ENCODE results near the gene NHSL1.

DNA sequence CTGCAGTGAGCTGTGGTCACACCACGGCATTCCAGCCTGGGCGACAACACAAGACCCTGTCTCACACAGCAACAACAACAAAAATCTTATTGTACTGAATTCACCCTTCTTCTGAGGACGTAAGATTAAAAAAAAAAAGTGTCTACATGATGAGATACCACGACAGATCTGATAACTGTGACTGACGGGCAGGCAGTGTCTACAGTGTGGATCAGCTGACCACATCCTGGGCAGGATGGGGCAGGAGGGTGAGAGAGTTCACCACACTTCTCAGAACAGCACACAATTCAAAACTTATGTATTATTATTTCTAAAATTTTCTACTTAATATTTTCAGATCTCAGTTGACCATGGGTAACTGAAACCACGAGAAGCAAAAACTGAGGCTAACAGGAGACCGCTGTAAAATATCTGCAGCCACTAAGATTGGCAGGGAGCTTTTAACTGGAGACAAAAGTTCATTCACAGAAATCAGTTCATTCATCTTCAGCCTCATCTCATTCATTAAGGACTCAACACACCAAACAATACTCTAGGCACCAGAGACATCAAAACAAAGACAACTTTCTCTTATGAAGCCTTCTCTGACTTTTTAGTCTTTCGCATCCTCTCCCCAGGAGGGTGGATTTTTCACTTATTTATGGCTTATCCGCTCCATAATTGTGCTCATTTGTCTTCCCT lies 15.7 kb upstream of the NHSL1 start:
- TF ChIP-seq, protein P1, sequence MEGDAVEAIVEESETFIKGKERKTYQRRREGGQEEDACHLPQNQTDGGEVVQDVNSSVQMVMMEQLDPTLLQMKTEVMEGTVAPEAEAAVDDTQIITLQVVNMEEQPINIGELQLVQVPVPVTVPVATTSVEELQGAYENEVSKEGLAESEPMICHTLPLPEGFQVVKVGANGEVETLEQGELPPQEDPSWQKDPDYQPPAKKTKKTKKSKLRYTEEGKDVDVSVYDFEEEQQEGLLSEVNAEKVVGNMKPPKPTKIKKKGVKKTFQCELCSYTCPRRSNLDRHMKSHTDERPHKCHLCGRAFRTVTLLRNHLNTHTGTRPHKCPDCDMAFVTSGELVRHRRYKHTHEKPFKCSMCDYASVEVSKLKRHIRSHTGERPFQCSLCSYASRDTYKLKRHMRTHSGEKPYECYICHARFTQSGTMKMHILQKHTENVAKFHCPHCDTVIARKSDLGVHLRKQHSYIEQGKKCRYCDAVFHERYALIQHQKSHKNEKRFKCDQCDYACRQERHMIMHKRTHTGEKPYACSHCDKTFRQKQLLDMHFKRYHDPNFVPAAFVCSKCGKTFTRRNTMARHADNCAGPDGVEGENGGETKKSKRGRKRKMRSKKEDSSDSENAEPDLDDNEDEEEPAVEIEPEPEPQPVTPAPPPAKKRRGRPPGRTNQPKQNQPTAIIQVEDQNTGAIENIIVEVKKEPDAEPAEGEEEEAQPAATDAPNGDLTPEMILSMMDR (IDR thresholded peaks at IDR 0.05; ENCODE audit: low read length) = no peak
- TF ChIP-seq EZH2 (optimal IDR thresholded peaks at IDR 0.05; ENCODE audit: low read depth, low read length) = no peak
- TF ChIP-seq EZH2phosphoT487 (IDR thresholded peaks at IDR 0.05; ENCODE audit: low read length) = no peak

All from MM.1S (cell line).